Measurements from ENCODE around the gene ADCYAP1R1.
A peak's percentile ranks its signal among the peaks of the same experiment; 100 is the strongest.

The ADCYAP1R1 gene

GRCh38 chr7:31096198-31096876 is 44.2 kb downstream of the ADCYAP1R1 start:
- TF ChIP-seq POLR2A (IDR thresholded peaks at IDR 0.05; ENCODE audit: low read depth, low read length), result no peak
- FAIRE-seq (no peak), DNase-seq (ENCODE audit: insufficient read length, low spot score) (no peak)

GRCh38 chr7:31096877-31097258 is 44.8 kb downstream of the ADCYAP1R1 start:
- no peak for TF ChIP-seq POLR2A (IDR thresholded peaks at IDR 0.05; ENCODE audit: low read depth, low read length)
- FAIRE-seq, result no peak
- no peak for DNase-seq (ENCODE audit: insufficient read length, low spot score)

- FAIRE-seq (no peak), DNase-seq (ENCODE audit: insufficient read length, low spot score) (no peak)
- no peak for TF ChIP-seq POLR2A (IDR thresholded peaks at IDR 0.05; ENCODE audit: low read depth, low read length)
Observed at GRCh38 chr7:31098642-31099360, 46.7 kb downstream of the ADCYAP1R1 start.

- FAIRE-seq (no peak), DNase-seq (ENCODE audit: insufficient read length, low spot score) (no peak)
- TF ChIP-seq POLR2A (IDR thresholded peaks at IDR 0.05; ENCODE audit: low read depth, low read length), result 0 out of 2 replicates have a peak, but pooled peaks have one; percentile 6
Observed at GRCh38 chr7:31099451-31100444, 47.6 kb downstream of the ADCYAP1R1 start.

- DNase-seq (ENCODE audit: insufficient read length, low spot score) (peak; percentile 73), FAIRE-seq (no peak)
- no peak for TF ChIP-seq POLR2A (IDR thresholded peaks at IDR 0.05; ENCODE audit: low read depth, low read length)
Observed at GRCh38 chr7:31100445-31100844, 48.3 kb downstream of the ADCYAP1R1 start.

- no peak for DNase-seq (ENCODE audit: insufficient read length, low spot score)
- TF ChIP-seq POLR2A (IDR thresholded peaks at IDR 0.05; ENCODE audit: low read depth, low read length), result no peak
- FAIRE-seq, result no peak
Observed at GRCh38 chr7:31100871-31101270, 48.8 kb downstream of the ADCYAP1R1 start.

- DNase-seq (ENCODE audit: insufficient read length, low spot score), result no peak
- FAIRE-seq, result no peak
- no peak for TF ChIP-seq POLR2A (IDR thresholded peaks at IDR 0.05; ENCODE audit: low read depth, low read length)
Observed at GRCh38 chr7:31101544-31101943, 49.4 kb downstream of the ADCYAP1R1 start.

GRCh38 chr7:31102151-31102972 is 50.3 kb downstream of the ADCYAP1R1 start:
- no peak for FAIRE-seq
- no peak for DNase-seq (ENCODE audit: insufficient read length, low spot score)
- TF ChIP-seq POLR2A (IDR thresholded peaks at IDR 0.05; ENCODE audit: low read depth, low read length), result no peak

- TF ChIP-seq POLR2A (IDR thresholded peaks at IDR 0.05; ENCODE audit: low read depth, low read length), result no peak
- no peak for FAIRE-seq
- no peak for DNase-seq (ENCODE audit: insufficient read length, low spot score)
Observed at GRCh38 chr7:31102973-31103850, 51.1 kb downstream of the ADCYAP1R1 start.

GRCh38 chr7:31104361-31105255 is 52.5 kb downstream of the ADCYAP1R1 start:
- DNase-seq (ENCODE audit: insufficient read length, low spot score) (no peak), FAIRE-seq (no peak)
- no peak for TF ChIP-seq POLR2A (IDR thresholded peaks at IDR 0.05; ENCODE audit: low read depth, low read length)

- DNase-seq (ENCODE audit: insufficient read length, low spot score) (no peak), FAIRE-seq (no peak)
Observed at GRCh38 chr7:31105256-31105950, 53.3 kb downstream of the ADCYAP1R1 start.

More at GRCh38 chr7:31105256-31105950, 53.3 kb downstream of the ADCYAP1R1 start:
- TF ChIP-seq POLR2A (IDR thresholded peaks at IDR 0.05; ENCODE audit: low read depth, low read length), result no peak
